H9 (cell line): ENCODE data around the gene SLC6A15. TPM values are rescaled to one million over a fixed set of nuclear protein-coding genes. Genes with fewer than 3 reads are reported as not detected.

Experiments used
- DNase-seq: peaks from one replicate; pipeline ENCODE4 v3.0.0-alpha.2; 2017
- H2AFZ ChIP-seq: one replicate; pipeline ENCODE4 v1.6.1; 2013; ENCODE audit warnings: mild to moderate bottlenecking, low read length, control low read depth, moderate library complexity
- H2AK5ac ChIP-seq: 2 replicates; pipeline ENCODE4 v1.6.1; 2013; ENCODE audit warnings: low read length, control low read depth, mixed read lengths; ENCODE audit not compliant: insufficient read length
- H2BK120ac ChIP-seq: one replicate; pipeline ENCODE4 v1.6.1; 2013; ENCODE audit warnings: low read depth, mild to moderate bottlenecking, low read length, control low read depth, inconsistent platforms; ENCODE audit not compliant: poor library complexity, severe bottlenecking
- H2BK12ac ChIP-seq: 2 replicates; pipeline ENCODE4 v1.6.1; 2013; ENCODE audit warnings: low read length, control low read depth, mixed read lengths, low read depth; ENCODE audit not compliant: insufficient read length
- H2BK15ac ChIP-seq: 2 replicates; pipeline ENCODE4 v1.6.1; 2013; ENCODE audit warnings: low read depth, low read length, control low read depth
- H2BK20ac ChIP-seq: one replicate; pipeline ENCODE4 v1.6.1; 2013; ENCODE audit warnings: low read depth, mild to moderate bottlenecking, low read length, control low read depth, inconsistent platforms; ENCODE audit not compliant: poor library complexity, severe bottlenecking
- H2BK5ac ChIP-seq: 2 replicates; pipeline ENCODE4 v1.6.1; 2013; ENCODE audit warnings: low read length, control low read depth, mixed read lengths; ENCODE audit not compliant: insufficient read length
- H3K14ac ChIP-seq: 2 replicates; pipeline ENCODE4 v1.6.1; 2013; ENCODE audit warnings: low read length, control low read depth; ENCODE audit not compliant: insufficient read depth
- H3K18ac ChIP-seq: 2 replicates; pipeline ENCODE4 v1.6.1; 2013; ENCODE audit warnings: low read depth, mild to moderate bottlenecking, mixed read lengths, low read length, control low read depth; ENCODE audit not compliant: insufficient read length
- H3K23ac ChIP-seq: 2 replicates; pipeline ENCODE4 v1.6.1; 2013; ENCODE audit warnings: low read length, control low read depth, mixed read lengths, low read depth; ENCODE audit not compliant: insufficient read length
- H3K23me2 ChIP-seq: 2 replicates; pipeline ENCODE4 v1.6.1; 2013; ENCODE audit warnings: low read depth, mild to moderate bottlenecking, mixed read lengths, low read length, control low read depth; ENCODE audit not compliant: insufficient read length, poor library complexity, severe bottlenecking
- H3K27ac ChIP-seq: 2 replicates; pipeline ENCODE4 v1.5.1; 2013; ENCODE audit warnings: low read length, control low read depth, mixed read lengths, low read depth; ENCODE audit not compliant: insufficient read length
- H3K27me3 ChIP-seq: 2 replicates; pipeline ENCODE4 v1.6.1; 2013; ENCODE audit warnings: low read length, control low read depth, inconsistent platforms; ENCODE audit not compliant: insufficient read depth
- H3K4ac ChIP-seq: 2 replicates; pipeline ENCODE4 v1.6.1; 2013; ENCODE audit warnings: low read depth, mild to moderate bottlenecking, control low read depth, inconsistent platforms, low read length, moderate library complexity
- H3K4me1 ChIP-seq: 2 replicates; pipeline ENCODE4 v1.6.1; 2013; ENCODE audit warnings: low read length, control low read depth, inconsistent platforms; ENCODE audit not compliant: insufficient read depth
- H3K4me2 ChIP-seq: 2 replicates; pipeline ENCODE4 v1.6.1; 2013; ENCODE audit warnings: low read length, control low read depth, mixed read lengths; ENCODE audit not compliant: insufficient read length, insufficient read depth
- H3K56ac ChIP-seq: 2 replicates; pipeline ENCODE4 v1.6.1; 2013; ENCODE audit warnings: low read depth, mild to moderate bottlenecking, mixed read lengths, low read length, control low read depth; ENCODE audit not compliant: insufficient read length
- H3K79me1 ChIP-seq: 2 replicates; pipeline ENCODE4 v1.6.1; 2013; ENCODE audit warnings: low read depth, mild to moderate bottlenecking, moderate library complexity, low read length, control low read depth, inconsistent platforms; ENCODE audit not compliant: insufficient read depth, poor library complexity, severe bottlenecking
- H3K79me2 ChIP-seq: 2 replicates; pipeline ENCODE4 v1.6.1; 2013; ENCODE audit warnings: low read length, control low read depth, inconsistent platforms; ENCODE audit not compliant: insufficient read depth
- H3K9ac ChIP-seq: 2 replicates; pipeline ENCODE4 v1.6.1; 2013; ENCODE audit warnings: low read length, control low read depth, mixed read lengths; ENCODE audit not compliant: insufficient read length; ENCODE audit errors: extremely low read depth
- H3K9me3 ChIP-seq: one replicate; pipeline ENCODE4 v1.6.1; 2013; ENCODE audit warnings: low read depth, low read length, inconsistent platforms; ENCODE audit not compliant: control insufficient read depth
- H3T11ph ChIP-seq: one replicate; pipeline ENCODE4 v1.6.1; 2013; ENCODE audit warnings: mild to moderate bottlenecking, low read length, control low read depth, inconsistent platforms
- H4K20me1 ChIP-seq: one replicate; pipeline ENCODE4 v1.6.1; 2013; ENCODE audit not compliant: control insufficient read depth, insufficient read length, insufficient read depth
- H4K5ac ChIP-seq: 2 replicates; pipeline ENCODE4 v1.6.1; 2013; ENCODE audit warnings: low read depth, mild to moderate bottlenecking, mixed read lengths, low read length, control low read depth; ENCODE audit not compliant: insufficient read length
- H4K8ac ChIP-seq: replicated peaks from 2 replicates; pipeline ENCODE4 v1.6.1; 2013; ENCODE audit warnings: low read length, control low read depth, mixed read lengths, low read depth; ENCODE audit not compliant: insufficient read length
- H4K91ac ChIP-seq: 2 replicates; pipeline ENCODE4 v1.6.1; 2013; ENCODE audit warnings: low read depth, mild to moderate bottlenecking, moderate library complexity, mixed read lengths, low read length, control low read depth; ENCODE audit not compliant: insufficient read length
- H3K27ac Mint-ChIP-seq, 3 experiments: 2 replicates in 2 of 3; 3 replicates in 1 of 3; pipeline ENCODE4 v1.8.0; 2020 to 2021; ENCODE audit warnings: mixed read lengths in 3 of 3, mild to moderate bottlenecking in 1 of 3, moderate library complexity in 1 of 3
- H3K27me3 Mint-ChIP-seq: 2 replicates; pipeline ENCODE4 v1.8.0; 2021; ENCODE audit warnings: low read depth, mild to moderate bottlenecking, moderate library complexity, mixed read lengths
- H3K36me3 Mint-ChIP-seq, 3 experiments: 2 replicates in 2 of 3; 3 replicates in 1 of 3; pipeline ENCODE4 v1.8.0; 2020 to 2021; ENCODE audit warnings: low read depth in 3 of 3, mixed read lengths in 3 of 3; ENCODE audit not compliant: insufficient read depth in 1 of 3
- H3K4me1 Mint-ChIP-seq, 2 experiments: 2 replicates each; pipeline ENCODE4 v1.8.0; 2020; ENCODE audit warnings: mixed read lengths in 2 of 2
- H3K4me3 Mint-ChIP-seq, 2 experiments: 2 replicates in 1 of 2; 3 replicates in 1 of 2; pipeline ENCODE4 v1.8.0; 2020 to 2021; ENCODE audit warnings: mild to moderate bottlenecking in 2 of 2, mixed read lengths in 2 of 2, moderate library complexity in 1 of 2
- H3K9me3 Mint-ChIP-seq, 2 experiments: 2 replicates in 1 of 2; 3 replicates in 1 of 2; pipeline ENCODE4 v1.8.0; 2020; ENCODE audit warnings: mild to moderate bottlenecking in 2 of 2, mixed read lengths in 2 of 2, moderate library complexity in 1 of 2
- CTCF ChIP-seq: fragments of 200-600 bp; sonication (generic); conservative IDR thresholded peaks from 3 replicates; pipeline ENCODE4 v1.8.0; 2021; ENCODE audit warnings: antibody characterized with exemption, mild to moderate bottlenecking
- total RNA-seq: library from RNA; stranded (reverse); gene quantifications from 2 replicates; pipeline ENCODE4 v1.2.1, GENCODE V29; 2021

Gene SLC6A15
- total RNA-seq, 1 experiment from 2014 or later = 12.9 TPM

GRCh38 chr12:84840356-84840755, 72.2 kb downstream of the SLC6A15 start:
- Mint-ChIP-seq H3K36me3 (no peaks in the 10 kb centered on the region), H3K27me3 (no peaks in the 10 kb centered on the region), H3K4me1 (no peaks in the 10 kb centered on the region; a peak in 1 of 4 replicates), H3K9me3 (no peaks in the 10 kb centered on the region), H3K27ac (no peak overlapping the region), H3K4me3 (no peak overlapping the region)
- Histone ChIP-seq H3K18ac (no peak overlapping the region), H3K79me2 (no peaks in the 10 kb centered on the region), H4K91ac (no peak overlapping the region), H2BK20ac (no peak overlapping the region), H3K79me1 (no peaks in the 10 kb centered on the region), H3K27ac (no peak overlapping the region), H4K8ac (no peak overlapping the region), H3K23me2 (no peaks in the 10 kb centered on the region), H2BK5ac (no peak overlapping the region), H3K23ac (no peak overlapping the region), H2BK12ac (no peak overlapping the region), H2BK15ac (no peak overlapping the region), H4K20me1 (no peaks in the 10 kb centered on the region), H3K4ac (no peak overlapping the region), H2AK5ac (no peak overlapping the region), H3K4me1 (no peaks in the 10 kb centered on the region), H3K4me2 (no peak overlapping the region), H3T11ph (no peak overlapping the region), H3K56ac (no peak overlapping the region), H3K27me3 (no peaks in the 10 kb centered on the region), H3K9me3 (no peaks in the 10 kb centered on the region), H4K5ac (no peak overlapping the region), H3K14ac (no peak overlapping the region), H2AFZ (no peak overlapping the region), H3K9ac (no peak overlapping the region), H2BK120ac (no peak overlapping the region)
- TF ChIP-seq CTCF = no peak
- DNase-seq = no peak
